ACHN (cell line): ENCODE data around the gene HSF2BP.
"Not testable (repeated sequence)": the region's sequence is repeated elsewhere in the genome, so short reads cannot be mapped to it uniquely, and the experiment has no call there.

Experiments used
- DNase-seq: peaks from one replicate; pipeline ENCODE4 v3.0.0-alpha.2; 2015
- in situ Hi-C: cut with HindIII; loops from 2 replicates; pipeline ENCODE4 v1.10.0; 2017; ENCODE audit warnings: low sequenced_read_pairs, low pct_ligation_motif_present, low pct_unique_long_range_greater_than_20kb

The HSF2BP gene

GRCh38 chr21:43605320-43606215 is 53.7 kb downstream of the HSF2BP start:
- no peak for DNase-seq
- in situ Hi-C loops = no loop called here

GRCh38 chr21:43604505-43605204 is 54.6 kb downstream of the HSF2BP start:
- in situ Hi-C loops = no loop called here
- no peak for DNase-seq

GRCh38 chr21:43603641-43604504 is 55.4 kb downstream of the HSF2BP start:
- DNase-seq = no peak

DNA sequence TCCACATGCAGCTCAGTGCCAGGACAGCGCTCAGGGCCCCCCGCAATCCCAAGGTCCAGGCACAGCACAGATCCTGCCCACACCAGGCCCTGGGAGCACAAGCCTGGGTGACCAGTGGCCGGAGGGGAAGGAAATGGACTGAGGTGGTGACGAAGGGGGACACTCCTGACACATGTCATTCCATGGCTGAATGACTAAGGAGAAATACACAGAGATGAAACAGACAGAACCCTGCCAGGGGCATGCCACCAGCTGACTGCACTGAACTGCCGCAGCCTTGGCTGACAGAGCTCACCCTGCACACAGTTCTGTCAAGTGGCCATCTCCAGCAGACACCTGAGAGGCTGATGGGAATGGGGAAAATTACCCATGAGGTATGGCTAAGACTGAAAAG is 56.1 kb downstream of the HSF2BP start:
- in situ Hi-C loops = no loop called here
- DNase-seq = no peak

More at GRCh38 chr21:43603641-43604504, 55.4 kb downstream of the HSF2BP start:
- in situ Hi-C loops = no loop called here

GRCh38 chr21:43602266-43603232 is 56.7 kb downstream of the HSF2BP start:
- DNase-seq = no peak
- in situ Hi-C loops = no loop called here

GRCh38 chr21:43600642-43601402 is 58.5 kb downstream of the HSF2BP start:
- in situ Hi-C loops = no loop called here
- DNase-seq = peak; percentile 80

DNA sequence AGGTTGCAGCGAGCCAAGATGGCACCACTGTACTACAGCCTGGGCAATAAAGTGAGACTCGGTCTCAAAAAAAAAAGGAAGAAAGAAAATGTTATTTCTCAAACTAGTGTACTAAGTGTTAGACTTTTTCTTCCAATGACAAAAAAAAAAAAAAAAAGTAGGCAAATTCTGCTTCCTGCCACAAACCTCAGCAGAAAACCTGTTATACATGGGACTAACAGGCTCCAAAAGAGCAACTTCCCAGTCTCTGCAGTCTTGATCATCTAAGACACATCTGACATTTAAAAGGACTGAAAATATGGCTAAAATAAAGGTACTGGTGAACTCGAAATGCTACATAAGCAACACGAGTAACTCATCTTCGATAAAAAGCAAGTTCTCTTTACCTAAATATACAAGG is 59.6 kb downstream of the HSF2BP start:
- in situ Hi-C loops = no loop called here
- no peak for DNase-seq

- in situ Hi-C loops = no loop called here
- DNase-seq = no peak
Observed at GRCh38 chr21:43598416-43599120, 60.7 kb downstream of the HSF2BP start.

DNA sequence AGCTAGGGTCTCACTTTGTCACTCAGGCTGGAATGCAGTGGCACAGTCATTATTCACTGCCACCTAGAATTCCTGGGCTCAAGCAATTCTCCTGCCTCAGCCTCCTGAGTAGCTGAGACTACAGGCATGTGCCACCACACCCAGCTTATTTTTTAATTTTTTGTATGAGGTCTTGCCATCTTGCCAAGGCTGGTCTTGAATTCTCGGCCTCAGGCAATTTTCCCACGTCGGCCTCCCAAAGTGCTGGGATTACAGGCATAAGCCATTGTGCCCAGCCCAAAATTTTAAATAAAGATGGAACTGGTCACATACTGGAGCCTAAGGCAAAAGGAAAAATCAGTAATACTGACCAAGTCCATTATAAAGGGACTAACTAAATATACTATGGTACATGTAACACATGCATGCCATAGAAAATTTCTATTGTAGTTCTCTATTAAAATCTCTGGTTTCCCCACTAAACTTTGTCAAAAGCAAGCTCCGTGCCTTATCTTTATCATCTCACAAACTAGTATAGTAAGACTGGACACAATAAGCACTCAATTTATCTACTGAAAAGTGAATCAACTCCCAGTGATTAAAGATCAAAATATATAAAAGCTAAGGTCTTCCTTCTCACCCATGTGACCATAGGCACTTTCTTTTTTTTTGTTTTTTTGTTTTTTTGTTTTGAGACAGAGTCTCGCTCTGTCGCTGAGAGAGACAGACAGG is 61.6 kb downstream of the HSF2BP start:
- in situ Hi-C loops = no loop called here
- no peak for DNase-seq

DNA sequence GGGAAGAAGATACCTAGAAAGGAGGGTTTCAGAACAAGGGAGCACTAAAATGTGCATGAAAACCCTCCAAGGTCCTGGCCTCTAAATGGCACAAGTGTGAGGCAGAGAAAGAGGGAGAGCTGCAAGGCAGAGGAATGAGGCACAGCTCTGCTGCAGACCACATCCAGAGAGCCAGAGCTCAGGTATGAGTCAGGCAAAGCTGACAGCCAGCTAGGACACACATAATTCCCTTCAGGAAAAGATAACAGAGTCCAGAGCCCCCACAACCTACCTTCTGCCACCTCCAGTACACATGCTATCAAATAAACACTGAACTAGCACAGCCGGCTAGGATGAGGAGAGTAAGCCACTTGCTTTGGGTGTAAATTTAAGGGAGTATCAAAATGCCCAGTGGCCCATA is 62.2 kb downstream of the HSF2BP start:
- in situ Hi-C loops = no loop called here
- peak; percentile 38 for DNase-seq

- in situ Hi-C loops = no loop called here
- DNase-seq = no peak
Observed at GRCh38 chr21:43596616-43597015, 62.7 kb downstream of the HSF2BP start.

- DNase-seq = not testable (repeated sequence)
Observed at GRCh38 chr21:43595769-43596168, 63.5 kb downstream of the HSF2BP start.

DNA sequence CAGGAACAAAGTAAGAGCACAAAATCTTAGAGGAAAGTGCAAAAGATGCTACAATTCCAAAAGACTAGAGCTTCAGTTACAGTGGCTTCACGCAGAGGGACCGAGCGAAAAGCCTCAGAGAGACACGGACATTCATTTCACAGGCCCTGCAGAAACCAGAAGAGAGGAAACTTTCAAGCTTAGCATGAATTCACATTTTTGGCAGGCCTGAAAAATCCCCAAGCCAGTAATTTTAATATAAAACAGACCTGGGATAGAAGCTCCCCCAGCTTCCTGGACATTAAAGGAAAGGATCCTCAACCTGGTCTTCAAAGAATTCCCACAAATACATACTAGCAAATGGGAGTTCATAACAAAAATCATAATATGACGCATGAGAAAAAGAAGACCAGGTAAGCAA is 66.2 kb downstream of the HSF2BP start:
- no peak for DNase-seq
- in situ Hi-C loops = no loop called here

More at GRCh38 chr21:43595769-43596168, 63.5 kb downstream of the HSF2BP start:
- in situ Hi-C loops = not testable (repeated sequence)

DNA sequence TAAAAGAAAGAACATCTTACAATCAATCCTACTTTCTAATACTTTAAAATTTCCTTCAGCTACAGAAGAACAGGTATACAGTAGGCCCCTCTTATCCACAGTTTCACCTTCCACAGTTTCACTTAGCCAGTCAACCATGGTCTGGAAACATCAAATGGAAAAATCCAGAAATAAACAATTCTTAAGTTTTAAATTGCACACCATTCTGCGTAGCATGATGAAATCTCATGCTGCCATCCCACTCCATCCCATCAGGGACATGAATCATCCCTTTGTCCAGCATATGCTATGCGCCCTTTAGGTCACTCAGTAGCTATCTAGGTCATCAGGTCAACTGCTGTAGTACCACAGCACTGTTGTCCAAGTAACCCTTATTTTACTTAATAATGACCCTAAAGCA is 67.7 kb downstream of the HSF2BP start:
- in situ Hi-C loops = no loop called here
- DNase-seq = no peak

DNA sequence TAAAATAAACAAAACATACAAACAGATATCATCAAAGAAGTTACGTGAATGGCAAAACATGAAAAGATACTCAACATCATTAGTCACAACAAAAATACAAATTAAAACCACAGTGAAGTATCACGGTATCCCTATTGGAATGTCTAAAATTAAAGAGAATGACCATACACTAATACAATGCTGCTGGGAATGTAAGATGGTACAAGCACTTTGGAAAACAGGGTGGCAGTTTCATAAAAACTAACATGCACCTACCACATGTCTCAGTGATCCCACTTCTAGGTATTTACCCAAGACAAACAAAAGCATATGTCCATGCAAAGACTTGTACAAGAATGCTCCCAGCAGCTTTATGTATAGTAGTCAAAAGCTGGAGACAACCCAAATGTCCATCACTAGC is 69.1 kb downstream of the HSF2BP start:
- DNase-seq = no peak
- in situ Hi-C loops = no loop called here

DNA sequence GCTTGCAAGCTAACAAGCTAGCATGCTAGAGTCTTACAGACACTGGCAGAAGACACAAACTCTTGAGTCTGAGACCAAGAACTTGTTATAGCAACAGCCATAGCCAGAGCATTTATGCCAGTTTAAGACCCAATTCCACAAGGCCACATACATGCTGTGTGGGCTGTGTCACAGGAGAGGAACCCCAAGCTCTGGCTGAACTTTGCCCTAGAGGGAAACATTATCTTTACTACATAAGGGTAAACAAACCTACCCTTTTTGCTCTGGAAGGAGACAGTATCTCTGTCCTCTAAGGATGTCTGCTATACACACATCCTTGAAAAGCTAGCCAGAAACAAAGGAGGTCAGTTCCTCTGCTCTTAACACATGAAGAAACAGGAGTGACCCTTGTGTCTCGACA is 70.3 kb downstream of the HSF2BP start:
- in situ Hi-C loops = no loop called here
- DNase-seq = no peak
